GM21737 (cell line): Measurements from ENCODE around the gene BCO2.

ENCODE experiments used
- ATAC-seq: cut with Tn5 transposase; IDR thresholded peaks from one replicate; pipeline ENCODE4 v1.9.1; 2021; ENCODE audit warnings: mild to moderate bottlenecking, moderate library complexity; ENCODE audit not compliant: unreplicated experiment

BCO2 gene

DNA sequence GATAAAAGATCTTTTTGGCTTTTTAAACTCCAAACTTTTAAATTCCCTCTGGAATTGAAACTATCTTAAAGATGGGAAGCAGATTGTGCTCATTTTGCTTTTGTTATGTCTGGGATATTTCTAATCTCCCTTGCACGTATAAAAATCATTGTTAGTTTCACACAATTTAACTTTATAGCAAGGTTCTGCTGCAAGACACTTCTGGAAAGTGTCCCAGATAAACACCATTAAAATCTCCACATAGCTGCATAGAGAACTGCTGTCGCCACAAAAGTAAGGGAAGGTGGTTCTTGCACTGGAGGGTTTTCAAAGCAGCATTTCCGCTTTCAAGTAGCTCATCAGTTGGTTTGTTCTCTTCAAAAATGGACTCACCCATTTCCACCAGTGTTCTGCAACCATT, 62.7 kb downstream of the BCO2 start:
- no peak for ATAC-seq

DNA sequence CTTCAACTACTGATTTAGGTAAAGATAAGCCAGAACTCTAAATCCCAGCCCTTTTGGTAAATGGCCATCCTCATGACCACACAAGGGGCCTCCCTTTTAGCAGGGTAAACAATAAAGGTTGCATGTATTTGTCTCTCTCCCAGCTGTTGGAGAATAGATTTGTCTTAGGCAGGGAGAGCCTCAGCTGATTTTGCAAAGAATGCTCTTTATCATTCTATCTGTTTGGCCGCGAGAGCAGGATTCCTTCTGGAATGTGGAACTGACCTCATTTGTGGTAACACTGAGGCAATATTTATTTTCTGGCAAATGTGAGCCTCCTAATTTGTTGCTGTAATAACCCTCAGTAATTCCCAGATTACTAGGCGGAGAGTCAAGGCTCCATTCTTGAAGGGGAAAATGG, 66.2 kb downstream of the BCO2 start:
- no peak for ATAC-seq

- no peak for ATAC-seq
Observed at GRCh38 chr11:112247201-112247600, 71.9 kb downstream of the BCO2 start.

- ATAC-seq = no peak
Observed at GRCh38 chr11:112248201-112248600, 72.9 kb downstream of the BCO2 start.

DNA sequence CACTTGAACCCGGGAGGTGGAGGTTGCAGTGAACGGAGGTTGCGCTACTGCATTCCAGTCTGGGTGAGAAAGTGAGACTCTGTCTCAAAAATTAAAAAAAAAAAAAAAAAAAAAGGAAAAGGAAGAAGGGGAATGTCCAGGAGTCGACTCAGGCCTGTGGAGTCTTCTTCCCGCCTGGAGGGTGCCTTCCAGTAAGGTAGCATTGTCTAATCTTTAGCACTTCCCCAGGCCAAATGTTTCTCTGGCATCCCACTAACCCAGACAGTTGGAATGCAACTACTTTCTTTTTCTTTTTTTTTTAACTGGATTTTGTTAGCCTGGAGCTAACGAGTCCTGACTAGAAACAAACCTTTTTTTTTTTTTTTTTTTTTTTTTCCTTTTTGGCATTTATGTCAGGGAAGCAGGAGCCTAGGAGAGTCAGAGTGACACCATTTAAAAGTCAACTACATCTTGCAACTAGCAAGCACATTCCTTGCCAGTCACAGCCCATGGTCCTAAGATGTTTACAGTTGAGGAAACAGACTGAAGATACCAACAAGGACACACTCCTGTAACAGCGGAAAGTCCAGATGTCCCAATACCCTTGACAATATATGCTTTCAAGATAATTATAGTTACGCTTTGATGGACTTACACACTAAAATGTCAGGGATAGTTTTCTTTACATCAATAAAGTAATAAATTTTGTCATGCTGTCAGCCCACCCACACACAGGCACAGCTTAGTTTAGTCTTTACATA, 74.7 kb downstream of the BCO2 start:
- no peak for ATAC-seq

DNA sequence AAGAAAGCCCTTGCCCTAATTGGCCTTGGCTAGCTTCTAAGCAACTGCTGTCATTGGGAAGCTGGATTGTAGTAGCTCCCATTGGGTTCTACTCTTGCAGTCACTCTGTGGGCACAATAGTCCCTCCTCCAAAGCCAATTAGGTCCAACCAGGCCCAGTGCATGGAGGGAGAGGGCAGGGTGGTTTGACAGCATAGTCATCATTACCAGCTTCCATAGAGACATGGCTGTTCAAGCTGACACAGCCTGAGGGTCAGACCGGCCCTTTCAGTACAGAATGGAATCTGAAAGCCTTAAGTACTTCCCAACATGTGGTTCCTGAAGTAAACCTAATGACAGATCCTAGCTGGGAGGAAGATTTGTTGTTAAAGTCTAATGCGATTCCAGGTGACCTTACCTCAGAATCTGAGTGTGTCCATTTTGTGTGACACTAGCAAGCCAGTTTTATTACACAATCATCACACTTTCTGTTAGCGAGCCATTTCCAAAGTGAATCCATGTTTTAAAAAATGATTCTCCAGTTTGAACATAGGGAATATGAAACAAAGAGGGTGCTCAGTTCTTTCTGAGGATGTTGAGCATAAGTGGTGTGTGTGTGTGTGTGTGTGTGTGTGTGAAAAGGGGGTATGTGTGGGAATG, 78.4 kb downstream of the BCO2 start:
- ATAC-seq = no peak

GRCh38 chr11:112255067-112255720, 79.9 kb downstream of the BCO2 start:
- no peak for ATAC-seq

GRCh38 chr11:112260490-112260889, 85.2 kb downstream of the BCO2 start, which contains the start of gene PLET1:
TSS of gene PLET1 (minus strand) at chr11:112260860. CDS start at chr11:112260589, 271 bp downstream.
- no peak for ATAC-seq

GRCh38 chr11:112265659-112266409, 90.5 kb downstream of the BCO2 start:
- no peak for ATAC-seq

DNA sequence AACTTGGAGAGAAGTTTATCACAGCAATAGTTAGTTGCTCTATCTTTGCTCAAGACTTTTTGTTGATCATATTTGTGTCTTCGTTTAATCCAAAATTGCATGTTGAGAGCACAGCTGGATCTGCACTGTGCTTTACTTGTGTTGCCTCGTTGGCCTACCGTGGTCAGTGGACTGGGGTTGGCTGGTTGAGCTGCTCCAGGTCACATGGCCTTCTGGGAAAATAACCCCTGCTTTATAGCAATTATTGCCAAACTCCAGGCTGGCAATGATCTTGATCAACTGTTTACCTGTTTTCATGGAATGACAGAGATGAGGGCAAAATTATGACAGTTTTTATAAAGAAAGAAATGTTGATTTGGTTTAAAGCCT, 91.1 kb downstream of the BCO2 start:
- no peak for ATAC-seq

DNA sequence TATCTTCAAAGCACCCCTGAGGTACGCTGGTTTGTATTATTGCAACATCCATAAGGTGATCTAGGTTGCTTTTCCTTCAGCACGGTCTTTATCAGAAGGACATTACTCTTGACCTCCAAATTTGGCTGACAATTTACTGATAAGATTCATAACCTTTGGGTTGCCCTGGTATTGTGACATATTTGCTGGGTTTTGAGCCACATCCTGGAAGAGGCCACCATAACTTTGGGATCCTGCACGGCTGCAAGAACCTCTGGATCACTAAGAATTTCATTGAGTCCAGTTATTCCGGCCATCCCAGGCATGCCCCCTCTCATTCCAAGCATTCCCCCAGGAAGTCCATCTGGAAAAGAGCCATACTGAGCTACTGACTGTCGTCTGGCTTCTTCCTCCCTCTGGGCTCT, 91.9 kb downstream of the BCO2 start:
- no peak for ATAC-seq

DNA sequence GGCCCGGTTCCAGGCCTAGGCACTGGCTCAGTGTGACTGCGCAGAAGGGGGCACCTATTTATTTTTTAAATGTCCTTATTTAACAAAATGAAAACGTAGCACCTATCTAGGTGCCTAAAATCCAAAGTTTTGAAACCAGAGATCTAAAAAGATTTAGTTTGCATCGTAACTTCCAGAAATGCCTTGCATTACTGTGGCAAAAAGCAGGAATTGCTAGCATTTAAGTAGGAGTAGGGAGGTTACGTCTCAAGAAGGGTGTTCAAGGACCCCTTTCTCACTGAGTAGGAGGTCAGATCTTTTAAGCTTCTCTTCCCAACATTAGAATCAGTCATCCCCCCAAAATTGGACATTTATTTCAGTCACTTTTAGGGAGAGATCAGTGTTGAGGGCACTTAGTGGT, 93.1 kb downstream of the BCO2 start:
- ATAC-seq = no peak
